PFSK-1 (cell line): ENCODE measurements around the gene PPARG.

Experiments used
- FOXP2 ChIP-seq: optimal IDR thresholded peaks from 2 replicates; pipeline ENCODE3; 2011; ENCODE audit warnings: borderline replicate concordance, control low read depth, inconsistent platforms; ENCODE audit not compliant: insufficient read depth; ENCODE audit errors: extremely low read length, extremely low read depth
- POLR2AphosphoS5 ChIP-seq: IDR thresholded peaks from 2 replicates; pipeline ENCODE4 v1.6.1; 2012; ENCODE audit warnings: low read depth, mild to moderate bottlenecking, control low read depth, low read length, moderate library complexity
- REST ChIP-seq, 2 experiments: IDR thresholded peaks; 2 replicates each; pipeline versions ENCODE4 v1.6.1 to v1.8.0; 2011 to 2012; ENCODE audit warnings: low read depth in 2 of 2, low read length in 2 of 2, control low read depth in 1 of 2, inconsistent platforms in 1 of 2, mild to moderate bottlenecking in 1 of 2, moderate library complexity in 1 of 2; ENCODE audit not compliant: insufficient read depth in 1 of 2
- SIN3A ChIP-seq: IDR thresholded peaks from 2 replicates; pipeline ENCODE4 v1.6.1; 2012; ENCODE audit warnings: mild to moderate bottlenecking, low read length, moderate library complexity, borderline replicate concordance; ENCODE audit not compliant: insufficient read depth
- TAF1 ChIP-seq: IDR thresholded peaks from 2 replicates; pipeline ENCODE4 v1.6.1; 2012; ENCODE audit warnings: low read length, control low read depth, borderline replicate concordance; ENCODE audit not compliant: insufficient read depth

Gene PPARG

GRCh38 chr3:12303993-12304392, 15.1 kb downstream of the PPARG start:
- TF ChIP-seq SIN3A, result no peak
- no peak for TF ChIP-seq REST (IDR thresholded peaks at IDR 0.05; ENCODE audit: insufficient read depth in 1 of 2, low read depth in 2 of 2, low read length in 2 of 2)
- TF ChIP-seq FOXP2, result no peak
- TF ChIP-seq TAF1, result no peak

- TF ChIP-seq REST (IDR thresholded peaks at IDR 0.05; ENCODE audit: insufficient read depth in 1 of 2, low read depth in 2 of 2, low read length in 2 of 2), result no peak
Measured at GRCh38 chr3:12307136-12307535, 18.3 kb downstream of the PPARG start.

- TF ChIP-seq POLR2AphosphoS5 (no peak), TAF1 (no peak), FOXP2 (no peak), REST (IDR thresholded peaks at IDR 0.05; ENCODE audit: insufficient read depth in 1 of 2, low read depth in 2 of 2, low read length in 2 of 2) (no peak)
Measured at GRCh38 chr3:12308517-12308916, 19.6 kb downstream of the PPARG start.

- TF ChIP-seq SIN3A, result no peak
- no peak for TF ChIP-seq TAF1
- TF ChIP-seq FOXP2, result no peak
- no peak for TF ChIP-seq POLR2AphosphoS5
- no peak for TF ChIP-seq REST (IDR thresholded peaks at IDR 0.05; ENCODE audit: insufficient read depth in 1 of 2, low read depth in 2 of 2, low read length in 2 of 2)
Measured at GRCh38 chr3:12309716-12310115, 20.8 kb downstream of the PPARG start.

GRCh38 chr3:12312010-12312409, 23.1 kb downstream of the PPARG start:
- TF ChIP-seq SIN3A, result no peak

- TF ChIP-seq REST (IDR thresholded peaks at IDR 0.05; ENCODE audit: insufficient read depth in 1 of 2, low read depth in 2 of 2, low read length in 2 of 2), result no peak
- no peak for TF ChIP-seq TAF1
- no peak for TF ChIP-seq POLR2AphosphoS5
- no peak for TF ChIP-seq SIN3A
- no peak for TF ChIP-seq FOXP2
Measured at GRCh38 chr3:12313519-12313918, 24.6 kb downstream of the PPARG start.
